Activated naive CD4-positive, alpha-beta T cell treated with anti-CD3 and anti-CD28 coated beads, Interleukin-2, amount 50 U/mL, for 24 hours (primary cell): ENCODE results near the gene TLK1.
A peak's percentile ranks its signal among the peaks of the same experiment; 100 is the strongest.

Source experiments
- H3K27ac Mint-ChIP-seq: one replicate; pipeline ENCODE4 v1.8.0; 2021; ENCODE audit warnings: mild to moderate bottlenecking, mixed read lengths
- H3K27me3 Mint-ChIP-seq: one replicate; pipeline ENCODE4 v1.8.0; 2021; ENCODE audit warnings: mixed read lengths
- H3K36me3 Mint-ChIP-seq: one replicate; pipeline ENCODE4 v1.8.0; 2021; ENCODE audit warnings: mixed read lengths
- H3K4me1 Mint-ChIP-seq: one replicate; pipeline ENCODE4 v1.8.0; 2021; ENCODE audit warnings: mixed read lengths
- H3K4me3 Mint-ChIP-seq: one replicate; pipeline ENCODE4 v1.8.0; 2021; ENCODE audit warnings: mild to moderate bottlenecking, mixed read lengths
- H3K9me3 Mint-ChIP-seq: one replicate; pipeline ENCODE4 v1.8.0; 2021; ENCODE audit warnings: mixed read lengths

TLK1 gene

DNA sequence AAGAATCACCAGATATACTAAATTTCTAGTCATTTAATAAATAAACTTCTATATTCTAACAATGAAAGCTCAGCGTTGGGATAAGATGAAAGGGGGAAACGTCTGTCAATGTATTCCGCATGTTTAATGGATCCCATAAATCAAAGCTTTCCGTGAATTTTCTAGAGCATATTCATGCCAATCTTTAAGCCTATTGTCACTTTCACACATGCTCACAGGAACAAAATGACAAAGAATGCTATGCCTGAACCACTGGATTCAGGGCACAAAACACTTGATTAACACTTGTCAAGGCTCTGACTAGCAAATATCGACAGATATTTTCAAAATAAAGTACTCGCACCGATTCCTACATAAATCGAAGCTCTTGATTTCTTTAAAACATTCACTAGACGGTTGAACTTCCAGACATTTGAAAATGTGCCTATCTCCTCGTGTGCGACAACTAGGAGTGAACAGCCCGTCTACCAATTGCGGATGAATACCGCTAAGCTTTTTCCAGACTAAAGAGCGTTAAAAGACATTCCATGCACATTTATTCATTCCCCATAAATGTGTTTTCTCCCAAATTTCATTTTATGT is 1.8 kb downstream of the TLK1 start:
- Mint-ChIP-seq H3K4me3 (peak overlapping the region; percentile 95), H3K4me1 (peaks cover 75% of the 10 kb centered on the region), H3K36me3 (peaks cover 5% of the 10 kb centered on the region), H3K27me3 (no peaks in the 10 kb centered on the region), H3K27ac (peak overlapping the region; percentile 98), H3K9me3 (no peaks in the 10 kb centered on the region)

DNA sequence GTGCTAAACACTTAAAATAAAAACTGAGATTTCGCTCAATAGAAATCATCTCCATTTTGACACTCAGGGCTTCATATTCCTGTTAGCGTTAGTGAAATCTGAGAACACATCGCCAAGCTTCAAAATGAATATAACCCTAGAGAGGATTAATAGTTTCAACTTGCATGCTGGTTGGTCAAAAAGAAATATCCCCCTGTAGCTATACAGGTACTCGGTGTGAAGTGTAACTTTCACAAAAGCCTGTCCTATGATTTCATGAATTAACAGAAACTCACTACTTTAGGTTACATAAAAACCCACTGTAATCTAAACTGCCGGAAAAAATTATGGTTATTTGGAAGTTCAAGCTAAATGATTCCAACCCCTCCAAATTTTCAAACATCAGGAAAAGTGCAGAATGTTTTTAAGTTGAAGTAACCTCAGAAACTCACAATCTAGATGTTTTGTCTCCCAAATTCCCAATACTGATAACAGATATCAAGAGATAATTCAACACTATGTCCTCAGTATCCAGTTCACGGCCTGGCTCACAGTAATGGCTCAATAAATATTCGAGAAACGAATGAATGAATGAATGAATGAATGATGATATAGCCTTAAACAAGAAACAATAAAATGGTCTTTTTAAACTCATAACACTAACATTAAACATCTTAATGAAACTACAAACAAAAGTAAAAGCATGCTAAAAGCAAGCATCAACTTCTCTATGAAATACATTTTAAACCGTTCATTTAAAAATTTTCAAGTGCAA is 2.5 kb downstream of the TLK1 start:
- Mint-ChIP-seq H3K27ac (peak overlapping the region; percentile 51), H3K4me3 (peak overlapping the region; percentile 95), H3K9me3 (no peaks in the 10 kb centered on the region), H3K27me3 (no peaks in the 10 kb centered on the region), H3K36me3 (peaks cover 5% of the 10 kb centered on the region), H3K4me1 (peaks cover 75% of the 10 kb centered on the region)

DNA sequence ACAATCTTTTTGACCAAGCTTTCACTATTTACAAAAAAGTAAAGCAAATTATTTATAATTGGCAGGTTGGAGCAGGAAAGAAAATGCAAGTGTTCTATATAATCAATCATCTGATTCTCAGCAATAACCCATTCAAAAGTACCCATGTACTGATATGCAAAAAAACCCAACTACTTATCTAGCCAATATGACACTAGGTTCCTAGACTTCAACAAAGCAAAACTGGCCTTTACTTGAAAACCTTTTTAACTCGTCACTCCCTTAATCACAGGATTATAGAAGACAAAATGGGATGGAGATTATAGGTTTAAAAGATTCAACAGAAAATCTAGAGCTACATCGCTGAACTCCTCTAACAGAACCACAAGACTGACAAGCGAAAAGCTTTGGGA is 3.6 kb downstream of the TLK1 start:
- Mint-ChIP-seq H3K27me3 (no peaks in the 10 kb centered on the region), H3K9me3 (no peaks in the 10 kb centered on the region), H3K4me1 (peaks cover 75% of the 10 kb centered on the region), H3K4me3 (peak overlapping the region; percentile 51), H3K36me3 (peaks cover 7% of the 10 kb centered on the region), H3K27ac (no peak overlapping the region)

DNA sequence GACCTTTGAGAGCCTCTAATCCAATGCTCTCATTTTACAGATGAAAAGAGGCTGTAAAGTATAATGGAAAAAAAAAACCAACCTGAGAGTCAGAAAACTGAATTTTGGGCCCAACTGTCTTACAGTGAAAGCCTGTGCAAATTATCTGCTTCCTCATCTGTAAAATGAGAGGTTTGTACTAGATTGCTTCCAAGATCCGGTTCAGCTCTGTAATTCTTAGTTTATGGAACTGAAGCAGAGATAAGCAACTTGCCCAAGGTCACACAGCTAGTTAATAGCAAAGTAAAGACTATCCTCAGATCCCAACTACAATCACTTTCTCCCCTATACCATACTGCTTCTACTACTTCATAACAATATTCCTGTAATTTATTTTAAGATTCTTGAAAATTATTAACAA is 6.3 kb downstream of the TLK1 start:
- H3K4me3 Mint-ChIP-seq, result peak overlapping the region; percentile 23
- peaks cover 7% of the 10 kb centered on the region for H3K36me3 Mint-ChIP-seq
- no peaks in the 10 kb centered on the region for H3K9me3 Mint-ChIP-seq
- peaks cover 90% of the 10 kb centered on the region for H3K4me1 Mint-ChIP-seq
- no peaks in the 10 kb centered on the region for H3K27me3 Mint-ChIP-seq
- H3K27ac Mint-ChIP-seq, result peak overlapping the region; percentile 46

DNA sequence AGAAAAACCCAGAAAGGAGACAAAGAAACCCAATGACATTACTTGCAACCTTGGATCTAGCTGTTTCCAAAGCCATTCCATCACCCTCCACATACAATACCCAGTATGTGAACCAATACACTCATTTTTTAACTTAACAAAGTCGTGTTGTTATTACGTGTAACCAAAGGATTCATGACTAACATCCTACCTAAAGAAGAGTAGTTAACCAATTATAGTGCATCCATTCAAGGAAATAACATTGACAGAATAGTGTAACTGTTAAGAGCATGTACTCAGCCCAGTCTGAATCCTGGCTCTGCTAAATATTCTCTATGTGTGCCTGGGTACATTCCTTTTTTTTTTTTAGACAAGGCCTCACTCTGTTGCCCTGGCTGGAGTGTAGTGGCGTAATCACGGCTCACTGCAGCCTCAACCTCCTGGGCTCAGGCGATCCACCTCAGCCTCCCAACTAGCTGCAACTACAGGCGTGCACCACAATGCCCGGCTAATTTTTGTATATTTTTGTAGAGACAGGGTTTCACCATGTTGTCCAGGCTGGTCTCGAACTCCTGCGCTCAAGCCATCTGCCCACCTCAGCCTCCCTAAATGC is 9.9 kb downstream of the TLK1 start:
- H3K27me3 Mint-ChIP-seq, result no peaks in the 10 kb centered on the region
- H3K36me3 Mint-ChIP-seq, result peaks cover 1% of the 10 kb centered on the region
- H3K27ac Mint-ChIP-seq, result peak overlapping the region; percentile 56
- H3K4me1 Mint-ChIP-seq, result peaks cover 93% of the 10 kb centered on the region
- H3K4me3 Mint-ChIP-seq, result peak overlapping the region; percentile 4
- no peaks in the 10 kb centered on the region for H3K9me3 Mint-ChIP-seq

DNA sequence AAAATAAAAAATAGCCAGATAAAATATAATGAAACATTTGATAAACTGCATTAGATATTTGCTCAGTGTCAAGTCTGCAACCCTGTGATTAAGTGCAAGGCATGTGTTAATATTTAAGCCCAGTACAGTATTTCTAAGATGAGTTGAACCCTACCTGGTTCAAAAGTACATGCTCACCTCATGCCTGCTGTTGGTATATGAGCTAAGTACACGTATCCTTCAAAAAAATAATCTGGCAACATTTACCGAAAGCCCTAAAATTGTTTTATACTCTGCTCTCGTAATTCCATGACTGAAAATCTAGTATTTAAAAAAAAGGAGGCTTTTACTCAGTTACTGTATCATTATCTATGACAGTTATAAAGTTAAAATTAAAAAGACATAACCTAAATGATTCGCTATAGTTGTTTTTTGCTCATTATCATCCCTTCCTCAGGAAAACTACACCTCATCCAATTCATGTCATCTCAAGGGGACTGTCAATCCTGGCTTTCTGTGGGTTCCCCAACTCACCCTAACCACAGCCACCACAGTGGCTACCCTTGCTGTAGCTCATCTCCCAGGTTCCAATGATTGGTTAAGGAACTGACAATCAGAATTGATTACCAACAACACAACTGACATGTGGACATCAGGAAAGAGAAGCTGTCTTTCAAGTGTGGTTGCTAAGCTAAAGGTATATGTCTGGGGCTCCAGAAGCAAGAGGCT is 10.6 kb downstream of the TLK1 start:
- Mint-ChIP-seq H3K36me3 (peaks cover 1% of the 10 kb centered on the region), H3K4me3 (peak overlapping the region; percentile 4), H3K27me3 (no peaks in the 10 kb centered on the region), H3K9me3 (no peaks in the 10 kb centered on the region), H3K4me1 (peaks cover 92% of the 10 kb centered on the region), H3K27ac (peak overlapping the region; percentile 56)

DNA sequence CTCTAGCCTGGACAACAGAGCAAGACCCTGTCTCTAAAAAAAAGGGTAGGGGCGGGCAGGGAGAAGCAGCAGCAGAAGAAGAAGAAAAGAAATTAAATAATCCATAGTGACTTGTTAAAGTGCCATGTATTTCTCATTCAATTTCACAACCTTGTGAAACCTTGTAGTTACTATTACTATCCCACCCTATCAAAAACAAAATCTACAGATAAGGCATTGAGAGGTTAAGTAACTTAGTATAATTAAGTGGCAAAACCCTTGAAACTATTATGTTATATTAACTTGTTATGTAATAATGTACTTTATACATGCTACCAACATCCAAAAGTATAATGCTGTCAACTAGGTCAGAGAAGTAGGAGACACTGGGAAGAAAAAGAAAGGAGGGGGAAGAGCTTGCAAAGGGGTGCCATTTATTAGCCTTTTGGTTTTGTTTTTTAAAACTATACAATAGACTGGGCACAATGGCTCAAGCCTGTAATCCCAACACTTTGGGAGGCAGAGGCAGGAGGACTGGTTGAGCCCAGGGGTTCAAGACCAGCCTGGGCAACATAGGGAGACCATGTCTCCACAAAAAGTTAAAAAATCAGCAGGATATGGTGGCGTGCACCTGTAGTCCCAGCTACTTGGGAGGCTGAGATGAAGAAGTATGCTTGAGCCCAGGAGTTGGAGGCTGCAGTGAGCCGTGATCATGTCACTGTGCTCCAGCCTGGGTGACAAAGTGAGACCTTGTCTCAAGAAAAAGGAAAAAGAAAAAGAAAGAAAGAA is 11.3 kb downstream of the TLK1 start:
- peaks cover 92% of the 10 kb centered on the region for H3K4me1 Mint-ChIP-seq
- H3K9me3 Mint-ChIP-seq, result no peaks in the 10 kb centered on the region
- H3K36me3 Mint-ChIP-seq, result peaks cover 5% of the 10 kb centered on the region
- no peak overlapping the region for H3K4me3 Mint-ChIP-seq
- H3K27me3 Mint-ChIP-seq, result no peaks in the 10 kb centered on the region
- peak overlapping the region; percentile 19 for H3K27ac Mint-ChIP-seq

DNA sequence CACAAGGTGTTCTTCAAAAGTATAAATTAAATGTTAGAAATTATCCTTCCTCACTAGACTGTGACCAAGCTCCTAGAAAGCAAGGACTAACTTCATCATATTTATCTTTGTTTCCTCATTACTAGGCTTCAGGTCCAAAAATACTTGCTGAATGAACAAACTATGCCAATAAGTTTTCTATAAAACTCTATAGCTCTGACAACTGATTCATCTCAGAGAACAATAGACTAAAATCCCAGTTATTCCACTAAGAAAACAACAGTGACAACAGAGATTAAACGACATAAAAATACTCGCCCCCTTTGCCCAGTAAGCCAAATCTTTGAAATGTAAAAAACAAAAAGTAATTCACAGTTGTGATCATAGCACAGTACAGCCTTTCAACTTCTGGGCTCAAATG is 13.6 kb downstream of the TLK1 start:
- Mint-ChIP-seq H3K27me3 (no peaks in the 10 kb centered on the region), H3K27ac (peak overlapping the region; percentile 78), H3K36me3 (peaks cover 6% of the 10 kb centered on the region), H3K9me3 (no peaks in the 10 kb centered on the region), H3K4me1 (peaks cover 92% of the 10 kb centered on the region), H3K4me3 (peak overlapping the region; percentile 34)

DNA sequence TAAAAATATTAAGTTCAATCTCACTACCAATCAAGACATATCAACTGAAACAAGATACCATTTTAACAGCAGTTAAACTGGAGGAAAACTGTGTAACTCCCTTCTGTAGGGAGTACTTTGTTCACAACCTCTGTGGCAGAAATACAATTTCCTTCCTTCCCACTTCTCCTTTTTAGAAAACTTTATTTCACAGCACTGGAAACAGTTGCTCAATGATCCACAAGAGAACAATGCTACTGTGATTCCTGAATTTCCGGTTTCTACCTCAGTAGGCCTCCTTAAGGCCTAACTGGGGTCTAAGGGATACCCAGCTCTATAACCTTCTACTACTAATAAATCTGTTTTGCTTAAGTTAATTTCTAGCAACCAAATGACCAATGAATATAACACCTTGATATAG is 14.1 kb downstream of the TLK1 start:
- Mint-ChIP-seq H3K36me3 (peaks cover 6% of the 10 kb centered on the region), H3K27me3 (no peaks in the 10 kb centered on the region), H3K4me1 (peaks cover 92% of the 10 kb centered on the region), H3K27ac (peak overlapping the region; percentile 78), H3K9me3 (no peaks in the 10 kb centered on the region), H3K4me3 (peak overlapping the region; percentile 34)

DNA sequence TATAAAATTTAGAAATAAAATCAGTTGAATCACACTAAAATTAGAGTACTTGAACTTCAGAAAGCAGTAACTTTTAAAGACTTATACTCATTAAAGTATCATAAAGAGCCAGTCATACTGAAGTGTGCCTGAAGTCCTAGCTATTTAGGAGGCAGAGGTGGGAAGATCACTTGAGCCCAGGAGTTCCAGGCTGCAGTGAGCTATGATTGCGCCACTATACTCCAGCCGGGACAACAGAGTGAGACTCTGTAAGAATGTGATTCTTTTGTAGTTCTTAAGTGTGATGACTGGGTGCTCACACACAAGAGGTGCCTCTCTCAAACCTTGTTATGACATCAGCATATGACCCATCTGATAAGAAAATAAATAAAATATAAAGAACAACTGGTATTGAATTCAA is 14.6 kb downstream of the TLK1 start:
- Mint-ChIP-seq H3K9me3 (no peaks in the 10 kb centered on the region), H3K27me3 (no peaks in the 10 kb centered on the region), H3K27ac (no peak overlapping the region), H3K4me1 (peaks cover 95% of the 10 kb centered on the region), H3K36me3 (peaks cover 6% of the 10 kb centered on the region), H3K4me3 (no peak overlapping the region)

DNA sequence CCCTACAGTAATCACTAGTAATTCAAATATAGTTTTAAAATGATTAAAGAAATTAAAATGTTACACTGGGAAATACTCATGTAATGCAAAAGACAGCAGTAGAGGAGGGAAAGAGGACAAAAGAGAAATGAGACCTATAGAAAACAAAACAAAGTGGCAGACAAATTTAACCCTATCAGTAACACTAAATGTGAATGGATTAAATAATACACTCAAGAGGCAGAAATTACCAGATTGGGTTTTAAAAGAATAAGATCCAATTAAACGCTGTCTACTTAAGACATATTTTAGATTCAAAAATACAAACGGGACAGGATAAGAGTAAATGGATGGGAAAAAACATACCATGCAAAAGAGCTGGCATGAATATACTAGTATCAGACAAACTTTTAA is 17.0 kb downstream of the TLK1 start:
- peaks cover 95% of the 10 kb centered on the region for H3K4me1 Mint-ChIP-seq
- no peaks in the 10 kb centered on the region for H3K9me3 Mint-ChIP-seq
- peaks cover 8% of the 10 kb centered on the region for H3K36me3 Mint-ChIP-seq
- H3K4me3 Mint-ChIP-seq, result no peak overlapping the region
- no peak overlapping the region for H3K27ac Mint-ChIP-seq
- no peaks in the 10 kb centered on the region for H3K27me3 Mint-ChIP-seq

DNA sequence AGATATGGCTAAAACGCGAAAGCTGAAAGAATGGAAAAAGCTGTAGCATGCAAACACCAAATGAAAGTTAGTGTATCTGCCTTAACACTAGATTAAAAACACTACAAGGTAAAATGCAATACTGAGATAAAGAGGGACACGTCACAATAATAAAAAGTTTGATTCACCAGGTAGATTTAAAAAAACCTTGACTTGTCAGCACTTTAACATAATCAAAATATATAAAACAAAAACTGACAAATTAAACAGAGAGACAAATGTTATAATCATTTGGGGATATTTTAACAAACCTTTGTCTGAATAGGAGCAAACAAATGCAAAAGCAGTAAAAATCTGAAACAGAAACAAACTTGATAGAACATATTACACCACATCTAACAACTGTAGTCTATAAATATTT is 18.3 kb downstream of the TLK1 start:
- Mint-ChIP-seq H3K4me3 (peak overlapping the region; percentile 7), H3K27me3 (no peaks in the 10 kb centered on the region), H3K4me1 (peaks cover 89% of the 10 kb centered on the region), H3K27ac (no peak overlapping the region), H3K9me3 (no peaks in the 10 kb centered on the region), H3K36me3 (peaks cover 8% of the 10 kb centered on the region)

DNA sequence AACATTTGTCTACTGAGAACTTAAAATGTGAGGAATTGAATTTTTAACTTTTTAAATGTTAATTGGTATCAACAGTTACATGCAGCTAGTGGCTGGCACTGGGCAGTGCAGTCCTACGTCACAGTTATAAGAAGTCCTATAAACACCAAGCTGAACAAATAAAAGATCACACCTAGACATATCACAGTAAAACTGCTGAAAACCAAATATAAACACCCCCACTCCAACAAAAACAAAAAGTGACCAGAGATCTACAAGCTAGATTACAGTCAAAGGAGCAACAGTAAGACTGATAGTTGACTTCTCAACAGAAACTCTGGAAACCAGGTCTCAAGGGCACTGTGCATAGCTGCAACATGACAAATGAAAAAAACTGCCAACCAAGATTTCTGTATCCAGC is 19.4 kb downstream of the TLK1 start:
- Mint-ChIP-seq H3K4me1 (peaks cover 89% of the 10 kb centered on the region), H3K36me3 (peaks cover 9% of the 10 kb centered on the region), H3K9me3 (no peaks in the 10 kb centered on the region), H3K4me3 (peak overlapping the region; percentile 30), H3K27ac (no peak overlapping the region), H3K27me3 (no peaks in the 10 kb centered on the region)

DNA sequence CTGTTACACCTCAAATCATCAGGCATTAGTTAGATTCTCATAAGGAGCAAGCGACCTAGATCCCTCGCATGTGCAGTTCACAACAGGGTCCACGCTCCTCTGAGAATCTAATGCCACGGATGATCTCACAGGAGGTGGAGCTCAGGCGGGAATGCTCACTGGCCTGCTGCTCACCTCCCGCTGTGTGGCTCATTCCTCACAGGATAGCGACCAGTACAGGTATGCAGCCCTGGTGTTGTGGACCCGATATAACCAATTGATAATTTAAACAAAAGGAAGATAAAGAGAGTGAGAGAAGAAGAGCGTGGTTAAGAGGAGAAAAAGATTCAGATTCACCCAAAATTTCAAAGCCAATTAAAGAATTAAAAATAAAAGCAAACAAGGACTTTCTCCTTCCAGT is 20.8 kb downstream of the TLK1 start:
- peak overlapping the region; percentile 1 for H3K27ac Mint-ChIP-seq

DNA sequence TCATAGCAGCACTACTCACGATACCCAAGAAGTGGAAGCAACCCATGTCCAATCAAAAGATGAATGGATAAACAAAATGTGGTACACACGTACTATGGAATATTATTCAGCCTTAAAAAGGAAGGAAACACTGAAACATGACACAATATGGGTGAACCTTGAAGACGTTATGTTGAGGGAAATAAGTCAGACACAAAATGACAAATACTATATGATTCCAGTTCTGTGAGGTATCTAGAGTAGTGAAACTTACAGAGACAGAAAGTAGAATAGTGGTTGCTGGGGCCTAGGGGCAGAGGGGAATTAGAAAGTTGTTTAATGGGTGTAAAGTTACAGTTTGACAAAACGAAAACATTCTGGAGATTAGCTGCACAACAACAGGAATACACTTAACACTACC is 24.7 kb downstream of the TLK1 start:
- H3K36me3 Mint-ChIP-seq, result peaks cover 8% of the 10 kb centered on the region
- H3K27ac Mint-ChIP-seq, result peak overlapping the region; percentile 92
- H3K27me3 Mint-ChIP-seq, result no peaks in the 10 kb centered on the region
- H3K4me3 Mint-ChIP-seq, result peak overlapping the region; percentile 63
- H3K4me1 Mint-ChIP-seq, result peaks cover 82% of the 10 kb centered on the region
- no peaks in the 10 kb centered on the region for H3K9me3 Mint-ChIP-seq

More for the DNA sequence above, 20.8 kb downstream of the TLK1 start:
- H3K9me3 Mint-ChIP-seq, result no peaks in the 10 kb centered on the region
- no peak overlapping the region for H3K4me3 Mint-ChIP-seq
- peaks cover 88% of the 10 kb centered on the region for H3K4me1 Mint-ChIP-seq
- no peaks in the 10 kb centered on the region for H3K27me3 Mint-ChIP-seq
- H3K36me3 Mint-ChIP-seq, result peaks cover 9% of the 10 kb centered on the region
